GM12872 (cell line): ENCODE data around the gene ARMC9.

Source experiments
- CTCF ChIP-seq: IDR thresholded peaks from 3 replicates; pipeline ENCODE4 v1.5.1; 2011; ENCODE audit warnings: low read depth, mild to moderate bottlenecking, low read length, moderate library complexity; ENCODE audit not compliant: insufficient read depth

The ARMC9 gene

GRCh38 chr2:231174211-231174651 is 24.2 kb upstream of the ARMC9 start:
- no peak for TF ChIP-seq CTCF

GRCh38 chr2:231176066-231176465 is 22.4 kb upstream of the ARMC9 start:
- TF ChIP-seq CTCF, result no peak

- no peak for TF ChIP-seq CTCF
These were observed 21.0 kb upstream of the ARMC9 start for GRCh38 chr2:231177156-231178025.

GRCh38 chr2:231181860-231182512 is 16.4 kb upstream of the ARMC9 start:
- no peak for TF ChIP-seq CTCF

- no peak for TF ChIP-seq CTCF
These were observed 15.9 kb upstream of the ARMC9 start for GRCh38 chr2:231182513-231182899.

GRCh38 chr2:231183851-231184250 is 14.6 kb upstream of the ARMC9 start:
- no peak for TF ChIP-seq CTCF

GRCh38 chr2:231184319-231184718 is 14.1 kb upstream of the ARMC9 start:
- no peak for TF ChIP-seq CTCF
